Colonic mucosa (tissue), 4 donors: ENCODE results near the gene TMEM171. TPM values are rescaled to one million over a fixed set of nuclear protein-coding genes. Genes with fewer than 3 reads are reported as not detected.

ENCODE experiments used
- DNase-seq: peaks from one replicate; pipeline ENCODE4 v3.0.0-alpha.2; 2020
- H3K27ac ChIP-seq: fragments of 200-600 bp; one replicate; pipeline ENCODE4 v1.8.0; 2021
- H3K27me3 ChIP-seq: fragments of 200-600 bp; one replicate; pipeline ENCODE4 v1.8.0; 2021
- H3K36me3 ChIP-seq: fragments of 200-600 bp; one replicate; pipeline ENCODE4 v1.8.0; 2021
- H3K4me1 ChIP-seq: fragments of 200-600 bp; one replicate; pipeline ENCODE4 v1.8.0; 2021; ENCODE audit warnings: mild to moderate bottlenecking
- H3K4me3 ChIP-seq: fragments of 200-600 bp; one replicate; pipeline ENCODE4 v1.8.0; 2021
- H3K9ac ChIP-seq, 2 donors: one replicate each; pipeline ENCODE4 v1.7.0; 2013; ENCODE audit warnings: control low read depth in 2 of 2, low read depth in 2 of 2, low read length in 2 of 2
- H3K9me3 ChIP-seq: fragments of 200-600 bp; one replicate; pipeline ENCODE4 v1.8.0; 2021
- CTCF ChIP-seq: fragments of 200-600 bp; IDR thresholded peaks from one replicate; pipeline ENCODE4 v1.8.0; 2022; ENCODE audit warnings: antibody characterized with exemption, mild to moderate bottlenecking
- intact Hi-C: fragments of 100-400 bp; cut with DNase I; formaldehyde crosslinking; loops from one replicate; pipeline ENCODE4 v1.14.1; 2022
- total RNA-seq, 2 donors: library from RNA; stranded (reverse); fragmentation: NEBNext Ultra II Directional in 1 of 2; extraction: Animal tissue kit (Norgen Biotek cat#: 25700) in 1 of 2; gene quantifications; one replicate each; pipeline ENCODE4 v1.2.1, GENCODE V29; 2021
- donor health status: healthy.
- donor health status: DM: no; HTN: no; CAD: no.
- donor health status: DM: no; HTN: no; CAD: no.

TMEM171 gene
- total RNA-seq, 2 donors from 2014 or later = 69.3 to 121 TPM

GRCh38 chr5:73135021-73135420 is 14.6 kb downstream of the TMEM171 start:
- Histone ChIP-seq H3K27ac (no peak overlapping the region), H3K36me3 (no peaks in the 10 kb centered on the region), H3K9ac (no peak overlapping the region), H3K9me3 (no peaks in the 10 kb centered on the region), H3K4me3 (no peak overlapping the region), H3K4me1 (no peaks in the 10 kb centered on the region), H3K27me3 (no peaks in the 10 kb centered on the region)
- no peak for TF ChIP-seq CTCF
- no peak for DNase-seq
- intact Hi-C loops = no loop called here

- Histone ChIP-seq H3K36me3 (no peaks in the 10 kb centered on the region), H3K4me1 (no peaks in the 10 kb centered on the region), H3K4me3 (no peak overlapping the region), H3K9ac (no peak overlapping the region), H3K27ac (no peak overlapping the region), H3K27me3 (no peaks in the 10 kb centered on the region), H3K9me3 (no peaks in the 10 kb centered on the region)
- no peak for DNase-seq
- intact Hi-C loops = no loop called here
- TF ChIP-seq CTCF = peak; percentile 23
Observed at GRCh38 chr5:73135429-73136054, 15.2 kb downstream of the TMEM171 start.

- H3K9me3 ChIP-seq = no peaks in the 10 kb centered on the region
- no peaks in the 10 kb centered on the region for H3K36me3 ChIP-seq
- H3K4me1 ChIP-seq = no peaks in the 10 kb centered on the region
- no peak overlapping the region for H3K9ac ChIP-seq
- no peak overlapping the region for H3K4me3 ChIP-seq
- H3K27me3 ChIP-seq = no peaks in the 10 kb centered on the region
- no peak overlapping the region for H3K27ac ChIP-seq
- intact Hi-C loops = no loop called here
- no peak for TF ChIP-seq CTCF
- DNase-seq = no peak
Observed at GRCh38 chr5:73136055-73136562, 15.7 kb downstream of the TMEM171 start.

GRCh38 chr5:73137563-73138530 is 17.5 kb downstream of the TMEM171 start:
- Histone ChIP-seq H3K9ac (no peak overlapping the region), H3K27me3 (no peaks in the 10 kb centered on the region), H3K36me3 (no peaks in the 10 kb centered on the region), H3K4me3 (no peak overlapping the region), H3K27ac (no peak overlapping the region), H3K4me1 (no peaks in the 10 kb centered on the region), H3K9me3 (no peaks in the 10 kb centered on the region)
- intact Hi-C loops = no loop called here
- DNase-seq = no peak
- TF ChIP-seq CTCF = no peak

GRCh38 chr5:73139485-73139884 is 19.1 kb downstream of the TMEM171 start:
- Histone ChIP-seq H3K4me3 (no peak overlapping the region), H3K9me3 (no peaks in the 10 kb centered on the region), H3K27me3 (no peaks in the 10 kb centered on the region), H3K9ac (no peak overlapping the region), H3K27ac (no peak overlapping the region), H3K36me3 (no peaks in the 10 kb centered on the region), H3K4me1 (no peaks in the 10 kb centered on the region)
- no peak for DNase-seq
- no peak for TF ChIP-seq CTCF
- intact Hi-C loops = no loop called here
